Measurements from ENCODE around the gene FGFR4. TPM values are rescaled to one million over a fixed set of nuclear protein-coding genes. Genes with fewer than 3 reads are reported as not detected.
A peak's percentile ranks its signal among the peaks of the same experiment; 100 is the strongest.

The FGFR4 gene
- total RNA-seq, 2 donors from 2014 or later, result 0.48 to 1.5 TPM

GRCh38 chr5:177128551-177128981, 41.9 kb downstream of the FGFR4 start:
- H3K27ac ChIP-seq, result no peak overlapping the region
- no peaks in the 10 kb centered on the region for H3K36me3 ChIP-seq
- H3K27me3 ChIP-seq, result no peaks in the 10 kb centered on the region
- H3K9me3 ChIP-seq, result no peaks in the 10 kb centered on the region
- no peak for DNase-seq (ENCODE audit: low spot score)
- TF ChIP-seq CTCF (IDR thresholded peaks at IDR 0.05), result no peak
- H3K4me1 ChIP-seq, result peaks cover 0 to 10% of the 10 kb centered on the region in 2 donors
- no peak overlapping the region for H3K4me3 ChIP-seq

- peaks cover 3% of the 10 kb centered on the region for H3K36me3 ChIP-seq
- DNase-seq (ENCODE audit: low spot score), result no peak
- no peaks in the 10 kb centered on the region for H3K27me3 ChIP-seq
- no peak overlapping the region for H3K27ac ChIP-seq
- H3K4me1 ChIP-seq, result peaks cover 0 to 21% of the 10 kb centered on the region in 2 donors
- H3K9me3 ChIP-seq, result no peaks in the 10 kb centered on the region
- no peak overlapping the region for H3K4me3 ChIP-seq
- no peak for TF ChIP-seq CTCF (IDR thresholded peaks at IDR 0.05)
These were observed 43.7 kb downstream of the FGFR4 start for GRCh38 chr5:177130211-177131018.

GRCh38 chr5:177131019-177131320, 44.3 kb downstream of the FGFR4 start:
- Histone ChIP-seq H3K36me3 (peaks cover 9% of the 10 kb centered on the region), H3K4me3 (no peak overlapping the region), H3K27me3 (no peaks in the 10 kb centered on the region), H3K9me3 (no peaks in the 10 kb centered on the region), H3K27ac (no peak overlapping the region), H3K4me1 (peaks cover 0 to 27% of the 10 kb centered on the region in 2 donors)
- DNase-seq (ENCODE audit: low spot score), result no peak
- no peak for TF ChIP-seq CTCF (IDR thresholded peaks at IDR 0.05)

GRCh38 chr5:177131352-177132135, 44.8 kb downstream of the FGFR4 start:
- Histone ChIP-seq H3K4me1 (peaks cover 0 to 33% of the 10 kb centered on the region in 2 donors), H3K27ac (peak overlapping the region in 1 of 2 donors; percentile 96), H3K9me3 (no peaks in the 10 kb centered on the region), H3K36me3 (peaks cover 15% of the 10 kb centered on the region), H3K27me3 (no peaks in the 10 kb centered on the region), H3K4me3 (peak overlapping the region in 1 of 2 donors; percentile 76)
- DNase-seq (ENCODE audit: low spot score), result no peak
- TF ChIP-seq CTCF (IDR thresholded peaks at IDR 0.05), result no peak

GRCh38 chr5:177132136-177133095, 45.7 kb downstream of the FGFR4 start:
- Histone ChIP-seq H3K27me3 (no peaks in the 10 kb centered on the region), H3K36me3 (peaks cover 23% of the 10 kb centered on the region), H3K27ac (peak overlapping the region; percentile 91 to 96), H3K9me3 (no peaks in the 10 kb centered on the region), H3K4me1 (peaks cover 0 to 41% of the 10 kb centered on the region in 2 donors), H3K4me3 (peak overlapping the region; percentile 74 to 76)
- no peak for DNase-seq (ENCODE audit: low spot score)
- TF ChIP-seq CTCF (IDR thresholded peaks at IDR 0.05), result no peak

Data from right atrium auricular region (tissue), 2 donors.